BJ (cell line): Measurements from ENCODE around the gene MUC5B. TPM values are rescaled to one million over a fixed set of nuclear protein-coding genes. Genes with fewer than 3 reads are reported as not detected.
A peak's percentile ranks its signal among the peaks of the same experiment; 100 is the strongest.
"Not testable (repeated sequence)": the region's sequence is repeated elsewhere in the genome, so short reads cannot be mapped to it uniquely, and the experiment has no call there.

Experiments
- CTCF ChIA-PET: fragments of 350-600 bp; formaldehyde crosslinking; extraction: SDS; loops from one replicate; lab custom pipeline; 2021; ENCODE audit warnings: antibody characterized with exemption, inconsistent platforms; lab: Yijun Ruan, JAX
- POLR2A ChIA-PET: fragments of 300-600 bp; sonication (Branson Sonifier 250); formaldehyde crosslinking; extraction: SDS; loops from one replicate; lab custom pipeline; 2021; ENCODE audit warnings: antibody characterized with exemption; lab: Charles Lee
- DNase-seq: peaks from one replicate; pipeline ENCODE4 v3.0.0-alpha.2; 2011; ENCODE audit warnings: low read depth
- H3K27me3 ChIP-seq: 2 replicates; pipeline ENCODE4 v1.6.0; 2011; ENCODE audit warnings: low read length; ENCODE audit not compliant: control insufficient read depth, insufficient read depth
- H3K36me3 ChIP-seq: 2 replicates; pipeline ENCODE4 v1.5.1; 2011; ENCODE audit warnings: low read length; ENCODE audit not compliant: control insufficient read depth, insufficient read depth
- H3K4me3 ChIP-seq: 2 replicates; pipeline ENCODE4 v1.5.1; 2011; ENCODE audit warnings: low read depth, mild to moderate bottlenecking, control low read depth, low read length
- polyA plus RNA-seq: library from polyadenylated mRNA; depleted of rRNA; stranded (reverse); fragments of >200 nt; gene quantifications from 2 replicates; pipeline ENCODE4 v1.2.3, GENCODE V29; 2011
- TF ChIP-seq, protein P1 (sequence below): IDR thresholded peaks from 2 replicates; pipeline ENCODE4 v1.5.1; 2011; ENCODE audit warnings: low read depth, mild to moderate bottlenecking, control low read depth, inconsistent platforms, low read length, moderate library complexity; ENCODE audit not compliant: insufficient read depth

Gene MUC5B
- polyA plus RNA-seq, 1 experiment: not detected

DNA sequence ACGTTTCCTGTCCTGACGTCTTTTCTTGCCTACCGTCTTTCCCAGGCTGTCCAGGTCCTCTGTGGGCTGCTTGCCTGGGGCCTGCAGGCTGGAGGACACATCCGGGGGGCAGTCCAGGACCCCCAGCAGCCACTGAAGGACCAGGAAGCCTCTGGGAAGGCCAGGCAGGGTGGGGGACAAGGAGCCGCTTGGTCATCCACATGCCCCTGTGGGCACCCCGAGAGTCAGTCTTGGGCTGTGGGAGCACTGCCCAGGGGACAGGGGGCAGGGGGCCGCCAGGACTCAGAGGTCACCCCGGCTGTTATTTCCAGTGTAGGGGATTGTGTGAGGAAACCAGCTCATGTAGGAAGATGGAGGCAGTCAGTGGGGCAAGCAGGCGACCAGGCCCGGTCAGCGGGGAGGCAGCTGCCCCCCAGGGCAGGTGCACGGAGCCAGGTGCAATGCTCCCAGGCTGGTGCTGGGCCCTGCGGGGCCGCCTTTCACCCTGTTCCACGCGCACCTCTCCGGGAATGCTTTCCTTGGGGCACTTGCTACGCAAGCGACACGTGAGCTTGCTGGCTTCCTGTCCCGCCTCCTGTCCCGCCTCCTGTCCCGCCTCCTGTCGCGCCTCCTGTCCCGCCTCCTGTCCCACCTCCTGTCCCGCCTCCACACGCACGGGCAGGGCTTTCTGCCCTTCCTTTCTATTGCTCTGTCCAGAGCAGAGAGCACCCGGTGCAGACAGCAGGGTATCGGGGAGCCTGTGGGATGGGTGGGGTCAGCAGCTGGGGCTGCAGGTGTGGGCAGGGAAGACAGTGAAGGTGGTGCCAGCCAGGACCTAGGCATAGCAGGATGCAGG lies 39.5 kb downstream of the MUC5B start:
- H3K36me3 ChIP-seq: no peaks in the 10 kb centered on the region
- TF ChIP-seq, protein P1, sequence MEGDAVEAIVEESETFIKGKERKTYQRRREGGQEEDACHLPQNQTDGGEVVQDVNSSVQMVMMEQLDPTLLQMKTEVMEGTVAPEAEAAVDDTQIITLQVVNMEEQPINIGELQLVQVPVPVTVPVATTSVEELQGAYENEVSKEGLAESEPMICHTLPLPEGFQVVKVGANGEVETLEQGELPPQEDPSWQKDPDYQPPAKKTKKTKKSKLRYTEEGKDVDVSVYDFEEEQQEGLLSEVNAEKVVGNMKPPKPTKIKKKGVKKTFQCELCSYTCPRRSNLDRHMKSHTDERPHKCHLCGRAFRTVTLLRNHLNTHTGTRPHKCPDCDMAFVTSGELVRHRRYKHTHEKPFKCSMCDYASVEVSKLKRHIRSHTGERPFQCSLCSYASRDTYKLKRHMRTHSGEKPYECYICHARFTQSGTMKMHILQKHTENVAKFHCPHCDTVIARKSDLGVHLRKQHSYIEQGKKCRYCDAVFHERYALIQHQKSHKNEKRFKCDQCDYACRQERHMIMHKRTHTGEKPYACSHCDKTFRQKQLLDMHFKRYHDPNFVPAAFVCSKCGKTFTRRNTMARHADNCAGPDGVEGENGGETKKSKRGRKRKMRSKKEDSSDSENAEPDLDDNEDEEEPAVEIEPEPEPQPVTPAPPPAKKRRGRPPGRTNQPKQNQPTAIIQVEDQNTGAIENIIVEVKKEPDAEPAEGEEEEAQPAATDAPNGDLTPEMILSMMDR: no peak
- no peaks in the 10 kb centered on the region for H3K27me3 ChIP-seq
- H3K4me3 ChIP-seq: peak overlapping the region; percentile 50
- CTCF ChIA-PET: interaction anchor here (0.6 to 1.5 kb wide), 3 partner anchors 58 to 270 kb away, joined by 3 read pairs; no protein-coding TSS in a partner anchor
- POLR2A ChIA-PET: interaction anchor here (0.6 kb wide), 1 partner anchor 9 kb away, joined by 7 read pairs; no protein-coding TSS in a partner anchor
- peak; percentile 48 for DNase-seq

DNA sequence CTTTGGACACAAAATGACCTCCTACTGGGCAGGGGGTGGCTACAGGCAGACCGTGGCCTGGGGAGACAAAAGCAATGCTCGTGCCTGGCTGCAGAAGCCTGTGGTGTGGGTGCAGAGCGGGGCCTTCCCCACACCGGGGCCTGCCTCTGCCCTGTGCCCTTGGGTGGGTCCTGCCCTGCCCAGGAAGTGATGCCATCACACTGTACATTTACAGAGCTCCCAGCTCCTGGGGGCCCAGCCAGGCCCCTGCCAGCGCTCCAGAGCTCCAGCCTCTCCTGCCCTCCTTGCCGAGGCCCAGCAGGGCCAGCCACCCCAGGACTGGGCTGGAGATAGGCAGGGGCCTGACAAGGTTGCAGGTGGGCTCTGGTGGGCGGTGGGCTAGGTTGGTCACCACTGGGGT lies 40.1 kb downstream of the MUC5B start:
- ChIA-PET POLR2A (no interaction called here), CTCF (interaction anchor here (0.8 to 1.5 kb wide), 2 partner anchors 57 to 269 kb away, joined by 3 read pairs; no protein-coding TSS in a partner anchor)
- Histone ChIP-seq H3K36me3 (no peaks in the 10 kb centered on the region), H3K4me3 (peak overlapping the region; percentile 50), H3K27me3 (no peaks in the 10 kb centered on the region)
- DNase-seq: no peak
- TF ChIP-seq, protein P1: no peak

DNA sequence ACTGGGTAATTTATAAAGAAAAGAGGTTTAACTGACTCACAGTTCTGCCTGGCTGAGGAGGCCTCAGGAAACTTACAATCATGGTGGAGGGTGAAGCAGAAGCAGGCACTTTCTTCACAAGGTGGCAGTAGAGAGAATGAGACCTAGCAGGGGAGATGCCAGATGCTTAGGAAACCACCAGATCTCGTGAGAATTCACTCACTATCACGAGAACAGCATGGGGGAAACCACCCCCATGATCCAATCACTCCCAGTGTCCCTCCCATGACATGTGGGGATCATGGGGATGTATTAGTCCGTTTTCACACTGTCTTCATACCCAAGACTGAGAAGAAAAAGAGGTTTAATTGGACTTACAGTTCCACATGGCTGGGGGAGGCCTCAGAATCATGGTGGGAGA lies 41.6 kb downstream of the MUC5B start:
- POLR2A ChIA-PET, H3K4me3 ChIP-seq, H3K27me3 ChIP-seq, CTCF ChIA-PET, H3K36me3 ChIP-seq: not testable (repeated sequence)
- peak; percentile 33 for DNase-seq
- TF ChIP-seq, protein P1: peak; percentile 54

DNA sequence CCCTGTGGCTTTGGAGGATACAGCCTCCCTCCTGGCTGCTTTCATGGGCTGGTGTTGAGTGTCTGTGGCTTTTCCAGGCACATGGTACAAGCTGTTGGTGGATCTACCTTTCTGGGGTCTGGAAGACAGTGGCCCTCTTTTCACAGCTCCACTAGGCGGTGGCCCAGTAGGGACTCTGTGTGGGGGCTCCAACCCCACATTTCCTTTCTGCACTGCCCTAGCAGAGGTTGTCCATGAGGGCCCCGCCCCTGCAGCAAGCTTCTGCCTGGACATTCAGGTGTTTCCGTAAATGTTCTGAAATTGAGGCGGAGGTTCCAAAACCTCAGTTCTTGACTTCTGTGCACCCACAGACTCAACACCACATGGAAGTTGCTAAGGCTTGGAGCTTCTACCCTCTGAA lies 42.6 kb downstream of the MUC5B start:
- POLR2A ChIA-PET, DNase-seq, H3K36me3 ChIP-seq, H3K27me3 ChIP-seq, H3K4me3 ChIP-seq: not testable (repeated sequence)
- CTCF ChIA-PET: interaction anchor here (1.0 kb wide), 1 partner anchor 249 kb away, joined by 3 read pairs; no protein-coding TSS in a partner anchor

DNA sequence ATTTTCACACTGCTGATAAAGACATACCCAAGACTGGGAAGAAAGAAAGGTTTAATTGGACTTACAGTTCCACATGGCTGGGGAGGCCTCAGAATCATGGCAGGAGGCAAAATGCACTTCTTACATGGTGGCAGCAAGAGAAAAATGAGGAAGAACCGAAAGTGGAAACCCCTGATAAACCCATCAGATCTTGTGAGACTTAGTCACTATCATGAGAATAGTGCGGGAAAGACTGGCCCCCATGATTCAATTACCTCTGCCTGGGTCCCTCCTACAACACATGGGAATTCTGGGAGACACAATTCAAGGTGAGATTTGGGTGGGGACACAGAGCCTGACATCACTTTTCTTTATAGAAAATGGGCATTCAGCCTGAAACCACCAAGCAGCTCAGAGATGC lies 44.1 kb downstream of the MUC5B start:
- H3K27me3 ChIP-seq, DNase-seq, H3K36me3 ChIP-seq, H3K4me3 ChIP-seq, POLR2A ChIA-PET: not testable (repeated sequence)
- CTCF ChIA-PET: interaction anchor here (1.2 kb wide), 1 partner anchor 42 kb away, joined by 3 read pairs; no protein-coding TSS in a partner anchor

DNA sequence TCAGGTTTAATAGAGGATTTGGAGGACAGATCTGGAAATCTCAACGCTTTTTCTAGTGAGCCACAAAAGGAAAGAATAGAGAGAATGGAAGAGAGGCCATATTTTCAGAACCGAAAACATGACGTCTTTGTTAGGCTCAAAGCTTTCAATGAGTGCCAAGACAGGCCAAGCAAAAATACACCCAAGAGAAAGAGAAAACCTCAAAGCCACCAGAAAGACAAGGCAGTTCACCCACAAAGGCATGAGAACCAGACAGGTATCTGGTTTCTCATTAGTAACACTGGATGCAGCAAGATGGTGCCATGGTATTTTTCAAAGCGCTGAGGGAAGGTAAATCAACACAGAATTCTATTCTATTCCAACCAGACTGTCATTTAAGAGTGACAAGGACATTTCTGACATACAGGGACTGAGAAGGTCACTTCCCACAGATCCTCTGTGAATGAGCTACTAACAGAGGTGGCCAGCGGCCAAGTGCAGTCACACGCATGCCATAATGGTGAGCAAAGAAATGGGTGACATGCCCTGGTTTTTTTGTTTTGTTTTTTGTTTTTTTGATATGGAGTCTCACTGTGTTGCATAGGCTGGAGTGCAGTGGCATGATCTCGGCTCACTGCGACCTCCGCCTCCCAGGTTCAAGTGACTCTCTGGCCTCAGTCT lies 44.7 kb downstream of the MUC5B start:
- H3K4me3 ChIP-seq: no peak overlapping the region
- ChIA-PET CTCF (interaction anchor here (0.7 to 1.2 kb wide), 2 partner anchors 42 to 211 kb away, joined by 3 to 5 read pairs; no protein-coding TSS in a partner anchor), POLR2A (no interaction called here)
- H3K27me3 ChIP-seq: no peaks in the 10 kb centered on the region
- TF ChIP-seq, protein P1: no peak
- no peak for DNase-seq
- H3K36me3 ChIP-seq: no peaks in the 10 kb centered on the region
